ENCODE measurements around the gene RYR2.

RYR2 gene

DNA sequence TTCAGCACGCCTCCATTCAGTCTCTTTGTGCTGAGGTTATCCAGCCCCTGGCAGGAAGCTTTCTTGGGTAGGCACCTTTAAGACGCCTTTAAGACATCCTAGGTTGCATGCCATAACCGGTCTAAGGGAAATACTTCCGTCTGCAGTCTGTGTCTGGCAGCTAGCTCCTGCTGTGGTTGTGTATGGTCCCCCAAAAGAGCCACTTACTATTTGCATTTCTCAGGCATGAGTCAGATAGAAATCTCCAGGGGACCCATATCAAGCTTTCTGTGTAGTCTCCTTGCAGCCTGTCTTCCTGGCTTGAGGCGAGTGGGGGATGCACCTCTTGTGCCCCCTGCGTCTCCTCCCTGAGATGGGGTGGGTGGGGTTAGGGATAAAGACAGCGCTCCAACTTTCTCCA, 10.0 kb upstream of the RYR2 start:
- DNase-seq: peak; percentile 16

DNA sequence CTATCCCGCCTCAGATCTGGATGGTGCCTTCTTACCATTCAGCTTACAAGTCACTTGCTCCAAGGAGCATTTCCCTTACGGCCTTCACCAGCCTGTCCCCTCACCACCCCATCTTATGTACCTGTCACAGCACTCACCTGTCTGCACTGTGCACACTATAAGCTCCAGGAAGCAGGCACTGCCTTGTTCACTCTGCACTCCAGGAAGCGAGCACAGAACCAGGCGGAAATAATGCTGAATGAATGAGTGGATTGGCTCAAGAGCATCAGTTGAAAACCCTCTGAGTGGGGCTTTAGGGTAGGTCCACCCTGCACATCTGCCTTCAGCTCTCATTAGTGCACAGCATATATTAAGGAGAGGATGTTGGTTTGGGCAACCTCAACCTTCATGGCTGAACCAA, 8.9 kb upstream of the RYR2 start:
- no peak for DNase-seq

DNA sequence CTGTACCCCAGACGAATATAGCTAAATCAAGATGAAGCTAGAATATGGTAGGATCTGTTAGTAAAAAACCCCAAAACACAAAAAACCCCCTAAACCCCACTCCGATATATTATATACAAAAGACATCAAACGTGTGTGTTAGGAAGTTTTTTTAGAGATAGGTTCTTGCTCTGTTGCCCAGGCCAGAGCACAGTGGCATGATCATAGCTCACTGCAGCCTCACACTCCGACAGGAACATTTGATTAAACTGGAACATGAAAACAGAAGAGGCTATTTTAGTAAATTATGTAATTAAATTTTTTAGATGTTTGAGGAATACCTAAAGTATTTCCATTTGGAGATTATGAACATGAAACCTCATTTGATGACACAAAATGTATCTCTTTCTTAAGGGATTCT, 8.2 kb upstream of the RYR2 start:
- DNase-seq: no peak

DNA sequence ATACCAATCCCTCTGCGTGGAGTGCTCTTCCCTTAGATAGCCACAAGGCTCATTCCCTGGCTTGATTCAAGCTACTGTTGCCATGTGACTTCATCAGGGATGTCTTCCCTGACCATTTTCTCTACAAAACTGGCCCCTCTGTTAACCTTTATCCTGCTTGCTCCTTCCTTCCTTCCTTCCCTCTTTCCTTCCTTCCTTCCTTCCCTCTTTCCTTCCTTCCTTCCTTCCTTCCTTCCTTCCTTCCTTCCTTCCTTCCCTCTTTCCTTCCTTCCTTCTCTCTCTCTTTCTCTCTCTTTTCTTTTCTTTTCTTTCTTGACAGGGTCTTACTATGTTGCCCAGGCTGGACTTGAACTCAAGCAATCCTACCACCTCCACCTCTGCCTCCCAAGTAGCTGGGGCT, 6.2 kb upstream of the RYR2 start:
- no peak for DNase-seq

DNA sequence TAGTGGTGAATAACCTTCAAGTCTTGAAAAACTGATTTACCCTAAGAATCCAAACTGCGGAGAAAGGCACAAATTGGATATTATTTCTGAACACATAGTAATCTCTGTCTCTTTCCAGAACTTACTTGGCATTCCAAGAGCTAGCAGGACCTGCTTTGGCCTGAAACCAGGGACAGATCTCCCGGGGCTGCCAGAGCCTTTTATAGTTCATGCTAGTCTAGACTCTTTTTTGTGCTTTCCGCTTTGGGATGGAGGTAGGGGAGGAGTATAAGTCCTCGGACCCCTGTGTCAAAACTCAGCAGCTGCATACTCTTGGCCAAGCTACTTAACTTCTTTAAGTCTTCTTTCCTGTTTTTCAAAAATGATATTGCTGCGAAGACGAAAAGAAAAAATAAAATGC, 3.8 kb upstream of the RYR2 start:
- DNase-seq: no peak

DNA sequence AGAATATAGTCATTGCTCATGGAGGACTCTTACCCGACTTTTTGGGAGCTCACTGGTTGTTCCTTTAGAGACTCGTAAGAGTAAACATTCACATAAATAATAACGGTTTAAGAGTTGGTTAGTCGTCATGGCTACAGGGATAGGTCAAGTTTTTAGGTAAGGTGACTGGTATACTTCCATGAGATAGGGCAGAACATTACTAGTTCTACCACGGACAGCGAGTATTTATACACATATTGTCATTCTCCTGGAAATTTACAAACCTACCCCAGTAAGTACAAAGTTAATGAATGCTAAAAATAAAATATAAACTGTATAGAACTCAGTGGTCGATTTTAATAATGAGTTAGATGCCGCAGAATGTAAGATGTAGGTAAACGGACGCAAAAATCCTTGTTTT, 1.2 kb upstream of the RYR2 start:
- no peak for DNase-seq

DNA sequence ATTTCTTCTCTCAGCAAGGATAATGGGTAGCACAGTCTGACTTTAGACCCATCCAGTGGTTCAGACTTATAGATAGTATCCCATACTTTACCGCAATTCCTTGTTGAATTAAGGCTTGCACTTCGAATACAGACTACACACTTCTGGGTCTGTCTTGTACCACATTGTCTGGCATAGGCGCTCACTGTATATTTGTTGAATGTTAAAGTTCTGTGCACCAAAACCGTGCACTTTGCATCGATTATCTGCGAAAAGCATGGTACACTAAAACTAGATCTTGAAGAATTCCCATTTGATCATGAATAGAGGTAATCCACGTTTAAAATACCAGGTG, 556 bp upstream of the RYR2 start:
- DNase-seq: no peak

DNA sequence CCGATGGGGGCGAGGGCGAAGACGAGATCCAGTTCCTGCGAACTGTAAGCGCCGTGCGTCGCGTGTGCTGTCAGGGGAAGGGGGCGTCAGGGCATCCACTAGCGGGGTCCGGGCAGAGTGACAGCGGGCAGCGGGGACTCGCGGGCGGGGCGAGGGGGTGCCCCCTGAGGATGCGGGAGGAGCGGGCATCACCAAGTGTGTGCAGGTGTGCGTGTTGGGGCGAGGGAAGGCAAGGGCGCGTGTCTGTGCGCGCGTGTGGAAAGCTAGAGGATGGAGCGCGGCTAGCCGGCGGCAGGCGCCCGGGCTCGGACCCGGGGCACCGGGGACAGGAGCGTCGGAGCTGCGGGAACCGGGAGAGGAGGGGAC, 525 bp downstream of the RYR2 start:
- no peak for DNase-seq

DNA sequence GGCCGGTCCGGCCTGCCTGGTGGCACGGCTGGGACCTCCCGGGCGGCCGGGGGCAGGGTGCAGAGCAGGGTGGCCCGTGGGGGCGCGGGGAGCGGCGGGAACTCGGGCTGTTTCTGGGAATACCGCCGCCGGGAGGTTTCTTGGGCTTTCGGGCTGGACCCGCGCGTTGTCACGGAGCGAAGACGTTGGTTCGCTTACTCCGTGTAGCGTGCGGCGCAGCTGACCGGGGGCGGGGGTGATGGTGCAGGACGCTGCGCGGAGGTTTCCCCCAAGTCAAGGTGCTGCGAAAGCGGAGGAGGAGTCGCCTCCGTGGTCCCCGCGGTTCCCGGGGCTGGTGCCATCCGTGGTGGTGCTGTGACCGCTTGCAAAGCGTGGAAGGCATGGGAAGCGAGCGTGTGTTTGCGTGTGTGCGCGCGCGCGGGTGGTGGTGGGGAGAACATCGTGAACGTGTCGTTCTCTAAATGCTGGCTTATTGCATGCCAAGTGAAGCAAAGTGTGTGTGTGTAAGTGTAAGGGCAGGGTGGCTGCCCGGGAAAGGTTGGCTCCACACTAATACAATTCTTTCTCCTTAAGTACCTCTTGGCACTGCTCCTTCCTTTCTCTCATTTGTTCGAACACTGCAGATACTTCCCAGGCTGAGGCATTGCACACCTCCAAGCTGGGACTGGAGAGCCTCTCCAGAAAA, 1.1 kb downstream of the RYR2 start:
- no peak for DNase-seq

DNA sequence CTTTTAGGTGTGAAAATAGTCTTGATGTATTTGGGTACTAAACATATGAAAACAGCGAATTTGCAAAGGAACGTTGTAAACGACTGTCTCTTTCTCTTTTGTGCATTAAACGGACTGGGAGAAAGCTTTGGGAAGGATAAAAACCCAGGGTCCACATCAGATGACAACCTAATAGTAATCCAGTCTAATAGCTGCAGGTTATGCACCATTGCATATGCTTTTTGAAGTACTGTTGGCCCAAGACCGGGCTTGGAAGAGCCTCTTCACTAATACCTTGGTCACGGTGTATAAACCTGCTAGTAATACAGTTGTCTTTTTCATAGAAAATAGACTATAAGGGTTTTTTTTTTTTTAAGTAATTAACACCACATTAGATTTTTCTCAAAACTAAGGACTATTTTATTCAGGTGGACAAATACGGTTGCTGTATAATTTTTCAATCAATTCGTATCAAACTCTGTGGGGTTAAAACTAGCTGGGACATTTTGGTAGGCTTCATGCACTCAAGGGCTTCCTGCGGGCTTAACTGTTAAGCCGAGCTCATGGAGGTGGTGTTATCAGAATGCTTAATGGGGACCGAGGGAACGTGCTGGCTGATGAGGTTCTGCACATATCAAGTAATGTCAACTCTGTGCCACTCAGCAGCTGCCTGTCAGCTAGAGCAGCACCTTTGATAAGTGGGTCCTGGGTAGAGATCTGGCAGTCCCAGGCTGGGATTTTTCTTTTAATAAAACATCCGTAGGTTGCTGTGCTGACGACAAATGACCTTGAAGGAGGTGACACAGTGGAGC, 2.1 kb downstream of the RYR2 start:
- no peak for DNase-seq

DNA sequence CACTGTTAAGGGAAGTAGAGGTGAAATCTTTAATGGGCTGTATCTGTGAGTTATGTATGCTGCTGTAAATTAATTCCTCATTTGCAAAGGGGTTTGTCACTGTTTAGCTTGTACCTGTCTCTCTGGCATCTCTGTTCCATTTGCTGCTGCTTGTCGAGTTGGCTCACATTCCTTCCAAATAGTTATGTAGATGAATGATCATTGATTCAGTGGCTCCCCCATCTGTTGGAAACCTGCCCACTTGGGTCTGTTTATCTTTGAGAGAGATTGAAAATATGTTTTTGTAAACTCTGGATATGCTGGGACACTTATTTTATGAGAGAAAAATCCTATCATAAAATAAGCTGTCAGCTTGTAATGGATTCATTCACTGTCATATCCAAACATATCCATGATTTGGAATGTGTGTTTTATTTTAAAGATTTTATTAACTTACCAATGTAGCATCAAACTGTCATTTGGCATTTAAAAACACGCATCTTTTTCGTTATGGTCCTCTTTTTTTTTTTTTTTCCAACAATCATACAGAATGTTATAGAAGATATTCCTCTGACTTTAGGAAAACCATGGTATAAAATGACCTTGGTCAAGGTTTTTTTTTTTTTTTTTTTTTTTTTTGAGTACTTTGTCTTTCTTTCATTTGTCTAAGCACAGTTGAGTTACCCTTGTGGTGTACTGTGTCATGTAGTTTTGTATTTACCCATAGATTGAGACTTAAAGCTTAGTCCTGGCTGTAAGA, 3.5 kb downstream of the RYR2 start:
- no peak for DNase-seq

DNA sequence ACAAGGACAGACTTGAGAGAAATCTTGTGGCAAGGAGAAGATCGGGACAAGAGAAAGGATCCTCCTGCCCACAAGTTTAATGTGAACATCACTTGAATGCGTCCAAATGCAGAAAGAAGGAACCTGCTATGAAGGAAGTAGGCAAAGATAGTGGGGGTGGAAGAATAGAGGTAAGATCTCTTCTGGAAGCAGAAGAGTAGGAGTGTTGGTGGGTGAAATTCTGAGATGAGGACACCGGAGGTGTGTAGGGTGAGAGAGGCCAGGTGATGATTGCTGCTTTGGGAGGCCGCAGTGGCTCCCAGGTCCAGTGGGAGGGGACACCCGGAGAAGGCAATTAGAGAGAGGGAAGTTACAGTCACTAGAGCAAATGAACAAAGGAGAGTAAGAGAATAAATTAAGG, 6.8 kb downstream of the RYR2 start:
- no peak for DNase-seq

DNA sequence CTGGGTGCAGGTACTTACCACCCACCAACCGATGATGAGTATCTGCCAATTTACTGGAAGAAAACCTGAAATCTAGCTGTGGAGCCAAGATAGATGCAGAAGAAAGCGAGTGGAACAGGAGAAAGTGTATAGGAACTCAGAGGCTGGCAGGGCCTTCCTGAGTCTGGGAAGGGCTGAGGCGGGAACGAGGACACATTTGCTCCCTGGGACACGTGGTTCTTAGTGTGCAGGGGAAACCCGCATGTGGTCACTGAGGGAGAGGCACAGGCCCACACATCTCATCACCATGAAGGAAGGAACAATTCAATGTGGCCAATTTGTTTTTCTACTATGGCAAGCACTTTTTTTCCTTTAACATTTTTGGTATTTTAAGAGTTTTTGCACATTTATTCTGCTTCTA, 8.2 kb downstream of the RYR2 start:
- DNase-seq: no peak

DNA sequence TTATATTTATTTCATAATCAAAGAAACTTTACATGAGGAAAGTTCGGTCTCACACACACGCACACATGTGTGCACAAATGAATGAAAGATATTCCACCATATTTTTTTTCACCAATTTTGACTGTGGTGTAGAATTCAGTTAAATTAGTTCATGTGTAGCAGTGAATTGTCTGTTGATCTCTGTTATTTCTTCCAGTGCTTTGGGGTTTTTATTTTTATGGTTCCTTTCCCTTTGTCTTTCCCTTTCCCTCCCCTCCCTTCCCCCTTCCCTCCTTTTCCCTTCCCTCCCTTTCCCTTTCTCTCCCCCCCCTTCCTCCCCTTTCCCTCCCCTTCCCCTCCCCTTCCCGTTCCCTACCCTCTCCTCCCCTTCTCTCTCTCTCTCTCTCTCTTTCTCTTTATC, 8.9 kb downstream of the RYR2 start:
- DNase-seq: no peak

DNA sequence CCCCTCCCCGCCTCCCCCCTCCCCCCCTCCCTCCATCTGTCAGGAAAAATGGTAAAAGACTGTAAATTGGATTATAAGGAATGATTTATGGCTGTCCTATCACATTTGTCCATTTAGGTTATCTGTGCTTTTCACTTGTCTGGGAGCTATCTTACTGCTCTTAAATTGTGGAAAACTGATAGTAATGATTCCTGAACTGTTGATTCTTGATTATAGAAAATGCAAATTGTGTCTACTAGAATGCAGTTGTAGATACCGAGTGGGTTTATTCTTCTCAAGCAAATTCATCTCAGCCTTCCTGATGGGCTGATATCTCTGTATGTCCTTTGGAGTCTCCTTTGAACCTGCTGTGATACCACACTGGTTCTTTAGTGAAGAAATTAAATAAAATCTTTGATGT, 12.3 kb downstream of the RYR2 start:
- DNase-seq: no peak

DNA sequence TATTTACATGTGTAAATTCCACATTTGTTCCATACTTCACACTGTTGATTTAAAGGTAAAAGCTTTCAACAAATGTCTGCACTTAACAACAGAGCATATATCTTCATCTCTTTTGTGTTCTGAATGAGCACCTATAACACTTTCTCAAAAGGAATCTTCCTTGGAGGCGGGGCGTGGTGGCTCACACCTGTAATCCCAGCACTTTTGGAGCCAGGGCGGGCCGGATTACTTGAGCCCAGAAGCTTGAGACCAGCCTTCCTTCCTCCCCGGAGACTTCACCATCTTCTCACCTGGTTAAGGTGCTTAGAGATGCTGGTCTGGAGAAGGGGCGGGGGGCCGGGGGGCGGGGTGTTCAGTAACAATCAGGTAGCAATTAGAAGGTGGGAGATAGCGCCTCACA, 16.5 kb downstream of the RYR2 start:
- no peak for DNase-seq

DNA sequence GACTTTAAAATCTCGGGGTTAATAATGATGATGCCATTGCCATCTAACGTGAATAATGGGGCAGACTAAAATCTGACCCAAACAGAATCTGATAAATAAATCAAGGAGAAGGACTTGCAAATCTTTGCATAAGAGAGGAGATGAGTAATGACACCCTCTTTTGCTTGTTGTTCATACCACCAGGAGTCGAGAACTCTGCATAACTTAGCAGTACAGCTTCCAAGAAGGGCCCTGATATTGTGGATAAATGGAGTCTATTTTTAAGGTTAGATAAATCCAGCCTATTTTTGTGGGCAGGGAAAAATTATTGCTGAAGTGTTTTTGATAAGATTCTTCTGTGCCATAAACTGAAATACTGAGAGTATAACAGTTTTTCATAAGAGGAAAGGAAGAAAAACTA, 17.3 kb downstream of the RYR2 start:
- no peak for DNase-seq

DNA sequence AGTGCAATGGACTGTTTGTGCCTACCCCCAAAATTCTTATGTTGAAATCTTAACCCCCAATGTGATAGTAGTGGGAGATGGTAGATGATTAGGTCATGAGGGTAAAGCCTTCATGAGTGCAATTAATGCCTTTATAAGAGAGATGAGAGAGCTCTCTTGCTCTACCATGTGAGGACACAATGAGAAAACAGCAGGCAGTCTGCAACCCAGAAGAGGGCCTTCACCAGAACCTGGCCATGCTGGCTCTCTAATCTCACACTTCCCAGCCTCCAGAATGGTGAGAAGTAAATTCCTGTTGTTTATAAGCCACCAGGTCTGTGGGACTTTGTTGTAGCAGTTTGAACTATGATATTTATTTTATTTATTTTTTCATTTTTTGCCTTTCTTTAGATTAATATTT, 21.0 kb downstream of the RYR2 start:
- no peak for DNase-seq

DNA sequence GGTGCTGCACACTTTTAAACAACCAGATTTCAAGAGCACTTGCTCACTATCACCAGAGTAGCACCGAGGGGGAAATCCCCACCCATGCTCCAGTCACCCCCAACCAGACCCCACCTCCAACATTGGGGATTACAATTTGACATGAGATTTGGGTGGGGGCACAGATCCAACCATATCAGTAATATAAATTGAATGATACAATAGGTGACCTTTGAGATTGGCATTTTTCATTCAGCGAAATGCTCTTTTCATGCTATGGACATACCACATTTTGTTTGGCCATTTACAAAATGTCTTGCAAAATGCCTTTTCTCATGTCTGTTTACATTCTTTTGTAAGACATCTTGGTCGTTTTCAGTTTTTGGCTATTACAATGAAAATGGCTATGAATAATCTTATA, 23.9 kb downstream of the RYR2 start:
- no peak for DNase-seq

DNA sequence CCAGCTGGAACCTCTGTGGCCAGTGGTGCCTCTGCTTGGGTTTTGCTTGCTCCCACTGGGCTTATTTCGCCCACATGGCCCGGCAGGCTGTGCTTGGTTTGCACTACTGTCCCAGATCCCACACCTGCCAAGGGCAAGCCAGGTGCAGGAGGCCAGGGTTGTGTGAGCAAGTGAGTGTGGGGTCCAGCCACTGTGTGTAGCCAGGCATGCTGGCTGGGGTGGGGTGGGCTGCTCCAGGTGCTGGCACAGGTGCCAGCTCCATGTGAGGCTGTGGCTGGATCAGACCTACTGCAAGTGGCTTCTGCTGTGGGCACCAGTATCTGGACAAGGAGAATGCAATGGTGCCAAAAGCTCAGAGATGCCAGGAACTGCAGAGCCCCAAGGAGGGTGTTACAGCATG, 28.5 kb downstream of the RYR2 start:
- no peak for DNase-seq

DNA sequence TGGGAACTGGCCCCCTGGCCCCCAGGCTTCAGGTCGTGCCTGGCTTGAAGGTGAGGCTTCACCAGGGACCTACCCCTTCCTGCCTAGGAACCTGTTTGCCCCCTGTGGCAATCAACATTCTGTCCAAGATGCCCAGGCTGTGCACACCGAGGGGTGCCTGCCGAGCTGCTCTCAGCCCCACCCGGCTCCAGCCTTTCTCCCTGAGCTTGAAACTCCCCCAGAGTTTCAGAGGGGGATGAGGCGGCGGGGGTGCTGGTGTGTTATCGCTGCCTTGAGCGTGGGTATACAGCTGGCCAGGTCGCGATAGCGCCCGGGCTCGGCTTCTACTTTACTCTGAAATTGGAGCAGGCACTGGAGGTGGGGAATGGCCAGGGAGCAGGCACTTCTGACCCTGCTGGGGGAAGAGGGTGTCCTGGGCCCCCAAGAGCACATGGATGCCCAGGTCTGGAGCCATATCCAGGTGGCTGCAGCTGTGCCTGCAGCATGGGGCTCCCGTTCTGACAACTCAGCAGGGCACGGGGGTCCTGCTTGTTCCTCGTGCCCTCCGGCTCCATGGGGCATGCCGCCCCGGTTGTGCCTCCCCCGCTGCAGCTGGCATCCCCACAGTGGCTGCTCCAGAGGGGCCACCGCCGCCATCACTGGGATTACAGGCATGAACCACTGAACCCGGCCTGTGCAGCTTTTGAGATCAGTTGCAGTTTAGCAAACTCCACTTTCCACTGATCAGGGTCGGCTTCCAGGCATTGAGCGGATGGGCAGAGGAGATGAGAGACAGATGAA, 29.8 kb downstream of the RYR2 start:
- DNase-seq: no peak

DNA sequence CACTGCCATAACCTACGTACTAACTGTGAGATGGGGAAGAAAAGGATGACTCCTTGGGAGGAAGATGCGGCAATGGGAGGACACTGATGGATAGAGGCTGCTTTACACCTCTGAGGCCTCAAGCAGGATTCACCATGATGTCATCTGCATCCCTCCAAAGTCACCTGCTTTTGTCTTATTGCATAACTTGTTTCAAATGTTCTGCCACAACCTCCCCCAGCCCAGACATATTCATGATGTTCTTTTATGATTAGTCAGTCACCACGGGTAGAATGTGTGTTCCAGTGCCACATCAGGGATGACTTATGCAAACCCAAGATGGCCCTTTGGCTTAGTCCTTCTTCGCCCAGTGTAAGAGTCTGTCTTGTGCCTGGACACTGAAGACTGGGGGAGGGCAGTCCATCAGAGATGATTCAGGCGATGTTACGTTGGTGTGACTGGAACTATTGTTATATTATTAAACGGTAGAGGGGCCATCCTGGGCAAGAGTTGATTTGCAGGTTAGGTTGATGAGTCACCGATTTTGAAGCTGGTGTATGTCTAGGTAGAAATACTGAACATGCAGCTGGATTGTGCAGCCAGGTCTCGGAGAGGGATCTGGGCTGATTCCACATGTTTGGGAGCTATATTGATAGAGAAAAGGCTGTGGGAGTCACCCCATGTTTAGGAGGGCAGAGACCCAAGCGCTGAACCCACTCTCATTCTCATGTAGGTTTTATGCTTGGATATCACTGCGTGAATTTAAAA, 32.6 kb downstream of the RYR2 start:
- no peak for DNase-seq
